Natural killer cell (primary cell): ENCODE results near the gene IQSEC1. TPM values are rescaled to one million over a fixed set of nuclear protein-coding genes. Genes with fewer than 3 reads are reported as not detected.
A peak's percentile ranks its signal among the peaks of the same experiment; 100 is the strongest.

Experiments
- ATAC-seq, 3 donors: fragments of 150-1000 bp in 2 of 3; fragments of 200-7000 bp in 1 of 3; cut with Tn5 transposase; 1 replicate in 1 of 3; 2 replicates in 2 of 3; pipeline ENCODE4 v1.10.0; 2021; ENCODE audit warnings: mild to moderate bottlenecking in 2 of 3, moderate library complexity in 2 of 3
- DNase-seq, 2 donors: peaks; one replicate each; pipeline versions ENCODE4 v3.0.0 to v3.0.0-alpha.2; 2013 to 2021; ENCODE audit warnings: mixed read lengths in 1 of 2
- H3K27ac ChIP-seq: one replicate; pipeline ENCODE4 v1.5.1; 2013; ENCODE audit warnings: mild to moderate bottlenecking, low read length
- H3K27me3 ChIP-seq: one replicate; pipeline ENCODE4 v1.6.1; 2013; ENCODE audit warnings: low read length; ENCODE audit not compliant: control insufficient read depth, insufficient read depth
- H3K36me3 ChIP-seq: one replicate; pipeline ENCODE4 v1.6.1; 2013; ENCODE audit warnings: low read length; ENCODE audit not compliant: control insufficient read depth, insufficient read depth
- H3K4me1 ChIP-seq: one replicate; pipeline ENCODE4 v1.6.1; 2013; ENCODE audit warnings: low read length; ENCODE audit not compliant: control insufficient read depth, insufficient read depth
- H3K4me3 ChIP-seq: one replicate; pipeline ENCODE4 v1.5.1; 2013; ENCODE audit warnings: low read length
- H3K9me3 ChIP-seq: one replicate; pipeline ENCODE4 v1.6.1; 2013; ENCODE audit warnings: low read length; ENCODE audit not compliant: control insufficient read depth, insufficient read depth
- H3K27ac Mint-ChIP-seq, 2 donors: one replicate each; pipeline ENCODE4 v1.8.0; 2022; ENCODE audit warnings: mild to moderate bottlenecking in 2 of 2, mixed read lengths in 2 of 2, moderate library complexity in 1 of 2
- H3K27me3 Mint-ChIP-seq, 2 donors: one replicate each; pipeline ENCODE4 v1.8.0; 2022; ENCODE audit warnings: low read depth in 2 of 2, mixed read lengths in 2 of 2
- H3K36me3 Mint-ChIP-seq: one replicate; pipeline ENCODE4 v1.8.0; 2022; ENCODE audit warnings: mixed read lengths
- H3K4me1 Mint-ChIP-seq, 2 donors: one replicate each; pipeline ENCODE4 v1.8.0; 2022; ENCODE audit warnings: mixed read lengths in 2 of 2
- H3K4me3 Mint-ChIP-seq: one replicate; pipeline ENCODE4 v1.8.0; 2022; ENCODE audit warnings: mild to moderate bottlenecking, moderate library complexity, mixed read lengths
- H3K9me3 Mint-ChIP-seq, 2 donors: one replicate each; pipeline ENCODE4 v1.8.0; 2022; ENCODE audit warnings: mixed read lengths in 2 of 2
- WGBS: methylation state at CpG from one replicate; pipeline ENCODE4 v1.1.7; 2013; ENCODE audit warnings: missing lambda C conversion rate; ENCODE audit not compliant: insufficient coverage; 5-methylcytosine and 5-hydroxymethylcytosine counted together
- intact Hi-C: fragments of 100-400 bp; cut with micrococcal nuclease; formaldehyde crosslinking; loops from one replicate; pipeline ENCODE4 v1.14.2; 2022
- total RNA-seq, 4 donors: library from RNA; stranded (reverse); fragments of 120-200 nt in 1 of 4; gene quantifications; one replicate each; pipeline versions ENCODE4 v1.2.3 to v1.2.4, GENCODE V29; 2013 to 2022
- TF ChIP-seq, protein P1 (sequence below): fragments of 200-600 bp; IDR thresholded peaks from one replicate; pipeline ENCODE4 v1.8.0; 2022; ENCODE audit warnings: antibody characterized with exemption

IQSEC1 gene
- total RNA-seq, 3 donors from 2014 or later (not counting 1 experiment from before 2014, with no cell fraction given) = 124 to 189 (median 138) TPM

DNA sequence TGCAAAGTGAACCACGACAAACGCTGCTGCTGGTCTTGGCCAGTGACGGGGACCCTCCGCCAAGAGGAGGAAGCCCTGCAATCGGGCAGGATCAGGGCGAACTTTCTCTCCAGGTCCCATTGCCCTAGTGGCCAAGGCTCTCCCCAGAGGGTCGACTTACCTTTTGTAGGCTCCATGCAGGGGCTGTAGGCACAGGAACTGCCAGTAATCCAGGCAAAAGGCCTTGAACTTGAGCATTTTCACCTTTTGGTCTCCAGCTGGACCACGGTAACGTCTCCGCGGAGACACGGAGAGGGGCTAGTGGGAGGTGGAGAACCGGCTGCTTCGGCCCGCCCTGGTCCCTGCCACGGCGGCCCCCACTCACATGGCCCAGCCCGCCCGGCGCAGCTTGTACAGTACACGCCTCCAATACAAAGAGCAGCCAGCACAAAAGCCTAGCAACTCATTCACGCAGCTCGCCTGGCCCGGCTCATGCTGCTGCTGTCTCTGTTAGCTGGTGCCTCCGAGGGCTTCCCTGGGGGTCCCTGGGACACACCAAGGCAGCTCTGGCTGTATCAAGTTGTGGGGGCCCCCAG, 31.0 kb downstream of the IQSEC1 start:
- Histone ChIP-seq H3K9me3 (no peaks in the 10 kb centered on the region), H3K27ac (no peak overlapping the region), H3K27me3 (no peaks in the 10 kb centered on the region), H3K4me1 (peaks cover 59% of the 10 kb centered on the region), H3K36me3 (no peaks in the 10 kb centered on the region), H3K4me3 (no peak overlapping the region)
- Mint-ChIP-seq H3K4me1 (peaks cover 36 to 55% of the 10 kb centered on the region in 2 donors), H3K27me3 (no peaks in the 10 kb centered on the region), H3K9me3 (no peaks in the 10 kb centered on the region), H3K27ac (peak overlapping the region in 1 of 2 donors; percentile 23), H3K36me3 (no peaks in the 10 kb centered on the region), H3K4me3 (no peak overlapping the region)
- TF ChIP-seq, protein P1, sequence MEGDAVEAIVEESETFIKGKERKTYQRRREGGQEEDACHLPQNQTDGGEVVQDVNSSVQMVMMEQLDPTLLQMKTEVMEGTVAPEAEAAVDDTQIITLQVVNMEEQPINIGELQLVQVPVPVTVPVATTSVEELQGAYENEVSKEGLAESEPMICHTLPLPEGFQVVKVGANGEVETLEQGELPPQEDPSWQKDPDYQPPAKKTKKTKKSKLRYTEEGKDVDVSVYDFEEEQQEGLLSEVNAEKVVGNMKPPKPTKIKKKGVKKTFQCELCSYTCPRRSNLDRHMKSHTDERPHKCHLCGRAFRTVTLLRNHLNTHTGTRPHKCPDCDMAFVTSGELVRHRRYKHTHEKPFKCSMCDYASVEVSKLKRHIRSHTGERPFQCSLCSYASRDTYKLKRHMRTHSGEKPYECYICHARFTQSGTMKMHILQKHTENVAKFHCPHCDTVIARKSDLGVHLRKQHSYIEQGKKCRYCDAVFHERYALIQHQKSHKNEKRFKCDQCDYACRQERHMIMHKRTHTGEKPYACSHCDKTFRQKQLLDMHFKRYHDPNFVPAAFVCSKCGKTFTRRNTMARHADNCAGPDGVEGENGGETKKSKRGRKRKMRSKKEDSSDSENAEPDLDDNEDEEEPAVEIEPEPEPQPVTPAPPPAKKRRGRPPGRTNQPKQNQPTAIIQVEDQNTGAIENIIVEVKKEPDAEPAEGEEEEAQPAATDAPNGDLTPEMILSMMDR = no peak
- DNase-seq (no peak), ATAC-seq (no peak)
- 94% methylated on average over 25 of the region's 25 CpGs for WGBS
- intact Hi-C loops = loop anchor here (10.0 kb wide), 1 partner anchor 47 kb away; no protein-coding TSS in a partner anchor

DNA sequence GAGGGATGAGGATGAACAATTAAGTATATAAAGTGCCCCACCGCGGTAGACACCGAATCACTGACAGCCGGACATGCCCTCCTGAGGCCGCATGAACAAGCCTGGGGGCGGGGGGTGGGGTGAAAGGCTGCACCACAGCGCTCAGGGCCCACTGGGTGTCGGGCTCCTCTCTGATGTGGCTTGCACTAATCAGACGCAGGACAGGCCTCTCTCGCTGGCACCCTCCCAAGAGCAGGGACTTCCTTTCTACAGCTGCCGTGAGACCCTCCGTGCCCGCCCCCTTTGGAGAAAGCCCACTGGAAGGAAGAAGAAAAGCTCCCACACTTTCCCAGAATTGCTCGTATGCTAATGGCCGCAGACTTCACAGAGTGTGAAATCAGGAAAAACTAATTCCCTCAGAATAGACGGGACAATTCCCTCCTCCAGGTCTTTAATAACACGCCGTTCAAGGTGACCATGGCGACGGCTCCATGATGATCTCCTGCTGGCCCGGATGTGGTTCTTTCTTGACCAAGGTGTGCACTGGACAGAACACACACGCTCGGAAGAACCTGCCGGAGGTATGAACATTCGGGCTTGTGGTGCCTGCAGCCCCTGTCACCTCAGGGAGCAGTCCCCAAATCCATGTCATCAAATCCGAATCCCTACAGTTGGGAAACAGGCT, 32.0 kb downstream of the IQSEC1 start:
- Histone ChIP-seq H3K4me3 (no peak overlapping the region), H3K36me3 (no peaks in the 10 kb centered on the region), H3K9me3 (no peaks in the 10 kb centered on the region), H3K27me3 (no peaks in the 10 kb centered on the region), H3K27ac (peak overlapping the region; percentile 58), H3K4me1 (peaks cover 49% of the 10 kb centered on the region)
- 53% methylated on average over 26 of the region's 26 CpGs for WGBS
- TF ChIP-seq, protein P1 = no peak
- H3K36me3 Mint-ChIP-seq = no peaks in the 10 kb centered on the region
- H3K27ac Mint-ChIP-seq = peak overlapping the region; percentile 89 to 94
- ATAC-seq = peak in 2 of 3 donors; percentile 13 to 59
- intact Hi-C loops = loop anchor here (2.0 to 10.0 kb wide), 2 partner anchors 28 to 46 kb away; no protein-coding TSS in a partner anchor
- H3K27me3 Mint-ChIP-seq = no peaks in the 10 kb centered on the region
- peak in 1 of 2 donors; percentile 25 for DNase-seq
- peak overlapping the region; percentile 82 for H3K4me3 Mint-ChIP-seq
- peaks cover 28 to 48% of the 10 kb centered on the region in 2 donors for H3K4me1 Mint-ChIP-seq
- H3K9me3 Mint-ChIP-seq = no peaks in the 10 kb centered on the region

DNA sequence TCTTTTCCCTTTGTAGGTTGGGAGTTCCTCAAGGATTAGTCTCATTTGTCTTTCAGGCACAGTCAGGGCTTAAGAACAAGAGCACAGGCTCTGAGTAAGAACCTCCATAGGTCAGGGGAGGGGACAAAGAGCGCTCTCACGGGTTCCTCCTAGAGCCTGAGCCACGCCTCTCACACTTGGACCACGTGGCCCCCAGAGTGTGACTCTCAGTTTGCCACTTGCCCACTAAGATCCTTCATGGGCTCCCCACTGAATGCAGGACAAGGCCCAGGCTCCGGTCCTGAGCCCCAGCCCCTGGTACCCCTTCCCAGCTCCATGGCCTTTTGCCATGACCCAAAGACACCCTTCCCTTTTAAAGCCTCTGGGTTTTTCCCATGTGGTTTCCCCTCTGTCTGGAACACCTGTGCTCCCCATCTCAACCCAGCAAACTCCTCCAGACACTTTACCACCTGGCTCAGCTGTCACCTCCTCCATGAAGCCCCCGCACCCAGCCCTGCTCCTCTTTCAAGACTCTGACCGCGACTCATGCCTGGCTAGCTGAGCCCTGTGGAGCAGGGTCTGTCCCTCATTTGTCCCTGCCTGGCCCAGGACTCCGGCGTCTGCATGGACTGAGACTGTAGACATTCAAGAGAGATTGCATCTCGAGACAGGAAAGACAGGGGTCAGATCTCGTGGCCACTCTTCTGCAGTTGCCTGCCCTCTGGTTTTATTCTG, 32.7 kb downstream of the IQSEC1 start:
- peak overlapping the region; percentile 89 to 94 for H3K27ac Mint-ChIP-seq
- H3K4me1 Mint-ChIP-seq = peaks cover 24 to 45% of the 10 kb centered on the region in 2 donors
- no peaks in the 10 kb centered on the region for H3K27me3 Mint-ChIP-seq
- H3K9me3 Mint-ChIP-seq = no peaks in the 10 kb centered on the region
- DNase-seq (peak; percentile 74 to 77), ATAC-seq (peak; percentile 97 to 98 (median 98))
- TF ChIP-seq, protein P1 = no peak
- no peak overlapping the region for H3K4me3 ChIP-seq
- intact Hi-C loops = loop anchor here (1.0 to 10.0 kb wide), 3 partner anchors 25 to 46 kb away; no protein-coding TSS in a partner anchor
- H3K4me3 Mint-ChIP-seq = peak overlapping the region; percentile 82
- H3K27me3 ChIP-seq = no peaks in the 10 kb centered on the region
- H3K36me3 Mint-ChIP-seq = no peaks in the 10 kb centered on the region
- H3K4me1 ChIP-seq = peaks cover 42% of the 10 kb centered on the region
- peak overlapping the region; percentile 58 for H3K27ac ChIP-seq
- 25% methylated on average over 12 of the region's 12 CpGs for WGBS
- H3K36me3 ChIP-seq = no peaks in the 10 kb centered on the region
- H3K9me3 ChIP-seq = no peaks in the 10 kb centered on the region
